ENCODE results near the gene DYNC2I2.

DYNC2I2 gene

DNA sequence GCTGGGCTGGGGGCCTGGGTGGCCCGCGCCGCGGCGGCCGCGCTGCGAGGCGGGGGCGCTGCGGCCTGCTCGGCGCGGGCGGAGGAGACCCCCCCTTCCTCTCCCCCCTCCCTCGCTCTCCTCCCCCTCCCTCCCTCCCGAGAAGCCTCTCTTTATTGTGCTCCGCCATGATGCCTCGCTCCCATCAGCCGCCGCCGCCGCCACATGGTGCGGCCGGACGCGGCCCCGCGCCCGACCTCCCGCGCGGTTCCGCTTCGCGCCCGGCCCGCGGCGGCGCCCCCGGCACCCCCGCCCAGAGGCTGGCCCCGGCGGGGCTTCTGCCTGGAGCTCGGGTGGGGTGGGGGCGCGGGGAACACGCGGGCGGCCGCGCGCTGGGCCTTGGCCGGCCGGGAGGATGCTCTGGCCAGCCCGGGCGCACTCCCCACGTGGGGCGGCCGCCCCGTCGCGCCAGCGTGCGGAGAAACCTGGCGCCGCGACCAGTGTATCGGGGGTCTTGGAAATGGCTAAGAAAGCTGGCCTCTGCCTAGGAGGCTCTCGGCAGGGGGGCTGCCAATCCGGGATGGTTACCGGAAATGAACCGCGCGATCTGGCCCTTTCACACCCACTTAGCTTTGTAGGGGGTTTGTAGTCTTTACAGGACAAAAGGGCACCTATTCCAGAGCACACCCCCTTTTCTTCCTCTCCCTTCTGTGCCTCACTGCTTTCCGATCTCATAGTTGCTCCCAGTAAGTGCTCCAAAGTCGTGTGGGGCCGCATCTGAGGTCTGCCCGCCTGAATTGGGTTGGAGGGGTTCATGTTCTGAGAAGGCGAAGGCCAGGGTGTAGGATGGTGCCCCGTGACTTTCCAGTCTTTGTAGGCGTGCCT is 33.4 kb upstream of the DYNC2I2 start:
- Histone ChIP-seq H3K4me3 (ENCODE audit: low read length) (peak overlapping the region; percentile 87), H3K27ac (ENCODE audit: low read length) (peak overlapping the region; percentile 24; the same call in 1 of the 2 replicates), H4K20me1 (ENCODE audit: insufficient read depth, low read length) (peaks cover 32% of the 10 kb centered on the region), H3K4me1 (ENCODE audit: low read length) (peaks cover 25% of the 10 kb centered on the region), H3K4me2 (ENCODE audit: low read depth, low read length) (peak overlapping the region; percentile 64), H3K79me2 (ENCODE audit: low read length) (peaks cover 82% of the 10 kb centered on the region), H3K9ac (ENCODE audit: low read length) (peak overlapping the region; percentile 81), H3K36me3 (replicated peaks; ENCODE audit: insufficient read depth, low read length) (peaks cover 10% of the 10 kb centered on the region; the same call in 1 of the 2 replicates), H3K9me2 (replicated peaks; ENCODE audit: insufficient read depth, low read length) (no peaks in the 10 kb centered on the region), H2AFZ (ENCODE audit: low read length) (no peak overlapping the region), H3K27me3 (replicated peaks; ENCODE audit: insufficient read depth, low read length) (no peaks in the 10 kb centered on the region), H3F3A (ENCODE audit: insufficient read depth, low read length) (peaks cover 39% of the 10 kb centered on the region), H3K9me3 (replicated peaks; ENCODE audit: insufficient read depth, low read length) (no peaks in the 10 kb centered on the region)
- TF ChIP-seq EZH2 (optimal IDR thresholded peaks at IDR 0.05; ENCODE audit: low read depth, low read length) (no peak), EZH2phosphoT487 (IDR thresholded peaks at IDR 0.05; ENCODE audit: low read length) (no peak)
- TF ChIP-seq, protein P1, sequence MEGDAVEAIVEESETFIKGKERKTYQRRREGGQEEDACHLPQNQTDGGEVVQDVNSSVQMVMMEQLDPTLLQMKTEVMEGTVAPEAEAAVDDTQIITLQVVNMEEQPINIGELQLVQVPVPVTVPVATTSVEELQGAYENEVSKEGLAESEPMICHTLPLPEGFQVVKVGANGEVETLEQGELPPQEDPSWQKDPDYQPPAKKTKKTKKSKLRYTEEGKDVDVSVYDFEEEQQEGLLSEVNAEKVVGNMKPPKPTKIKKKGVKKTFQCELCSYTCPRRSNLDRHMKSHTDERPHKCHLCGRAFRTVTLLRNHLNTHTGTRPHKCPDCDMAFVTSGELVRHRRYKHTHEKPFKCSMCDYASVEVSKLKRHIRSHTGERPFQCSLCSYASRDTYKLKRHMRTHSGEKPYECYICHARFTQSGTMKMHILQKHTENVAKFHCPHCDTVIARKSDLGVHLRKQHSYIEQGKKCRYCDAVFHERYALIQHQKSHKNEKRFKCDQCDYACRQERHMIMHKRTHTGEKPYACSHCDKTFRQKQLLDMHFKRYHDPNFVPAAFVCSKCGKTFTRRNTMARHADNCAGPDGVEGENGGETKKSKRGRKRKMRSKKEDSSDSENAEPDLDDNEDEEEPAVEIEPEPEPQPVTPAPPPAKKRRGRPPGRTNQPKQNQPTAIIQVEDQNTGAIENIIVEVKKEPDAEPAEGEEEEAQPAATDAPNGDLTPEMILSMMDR (IDR thresholded peaks at IDR 0.05; ENCODE audit: low read length), result no peak
- no peak for DNase-seq

DNA sequence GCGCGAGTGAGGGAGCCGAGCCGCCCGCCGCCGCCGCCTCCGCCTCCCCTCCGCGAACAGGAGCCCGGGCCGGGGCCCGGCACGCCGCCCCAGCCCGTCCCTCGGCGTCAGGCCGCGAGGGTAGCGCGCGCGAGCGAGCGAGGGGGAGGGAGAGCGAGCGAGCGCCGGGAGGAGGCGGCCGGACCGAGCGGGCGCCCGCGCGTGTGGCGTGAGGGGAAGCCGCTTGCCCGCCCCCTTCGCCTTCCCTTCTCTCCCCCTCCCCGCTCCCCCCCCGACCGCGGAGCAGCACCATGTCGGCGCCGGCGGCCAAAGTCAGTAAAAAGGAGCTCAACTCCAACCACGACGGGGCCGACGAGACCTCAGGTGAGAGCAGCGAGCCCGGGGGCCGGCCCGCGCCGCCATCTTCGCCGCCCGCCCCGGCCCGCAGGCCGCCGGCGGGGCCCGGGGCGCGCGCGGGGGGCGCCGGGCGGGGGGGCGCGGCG is 32.7 kb upstream of the DYNC2I2 start:
- peaks cover 87% of the 10 kb centered on the region for H3K79me2 ChIP-seq (ENCODE audit: low read length)
- H3K4me2 ChIP-seq (ENCODE audit: low read depth, low read length), result no peak overlapping the region
- H3K27ac ChIP-seq (ENCODE audit: low read length), result peak overlapping the region; percentile 46; the same call in 1 of the 2 replicates
- H3K36me3 ChIP-seq (replicated peaks; ENCODE audit: insufficient read depth, low read length), result peaks cover 10% of the 10 kb centered on the region; the same call in 1 of the 2 replicates
- no peaks in the 10 kb centered on the region for H3K9me3 ChIP-seq (replicated peaks; ENCODE audit: insufficient read depth, low read length)
- H3K4me3 ChIP-seq (ENCODE audit: low read length), result peak overlapping the region; percentile 55; the same call in 1 of the 2 replicates
- peaks cover 42% of the 10 kb centered on the region for H3F3A ChIP-seq (ENCODE audit: insufficient read depth, low read length)
- H3K27me3 ChIP-seq (replicated peaks; ENCODE audit: insufficient read depth, low read length), result no peaks in the 10 kb centered on the region
- H3K4me1 ChIP-seq (ENCODE audit: low read length), result peaks cover 27% of the 10 kb centered on the region
- no peak for DNase-seq
- H3K9me2 ChIP-seq (replicated peaks; ENCODE audit: insufficient read depth, low read length), result no peaks in the 10 kb centered on the region
- TF ChIP-seq EZH2 (optimal IDR thresholded peaks at IDR 0.05; ENCODE audit: low read depth, low read length) (no peak), EZH2phosphoT487 (IDR thresholded peaks at IDR 0.05; ENCODE audit: low read length) (no peak)
- TF ChIP-seq, protein P1 (IDR thresholded peaks at IDR 0.05; ENCODE audit: low read length), result no peak
- H3K9ac ChIP-seq (ENCODE audit: low read length), result peak overlapping the region; percentile 61; the same call in 1 of the 2 replicates
- no peak overlapping the region for H2AFZ ChIP-seq (ENCODE audit: low read length)
- H4K20me1 ChIP-seq (ENCODE audit: insufficient read depth, low read length), result peaks cover 29% of the 10 kb centered on the region

DNA sequence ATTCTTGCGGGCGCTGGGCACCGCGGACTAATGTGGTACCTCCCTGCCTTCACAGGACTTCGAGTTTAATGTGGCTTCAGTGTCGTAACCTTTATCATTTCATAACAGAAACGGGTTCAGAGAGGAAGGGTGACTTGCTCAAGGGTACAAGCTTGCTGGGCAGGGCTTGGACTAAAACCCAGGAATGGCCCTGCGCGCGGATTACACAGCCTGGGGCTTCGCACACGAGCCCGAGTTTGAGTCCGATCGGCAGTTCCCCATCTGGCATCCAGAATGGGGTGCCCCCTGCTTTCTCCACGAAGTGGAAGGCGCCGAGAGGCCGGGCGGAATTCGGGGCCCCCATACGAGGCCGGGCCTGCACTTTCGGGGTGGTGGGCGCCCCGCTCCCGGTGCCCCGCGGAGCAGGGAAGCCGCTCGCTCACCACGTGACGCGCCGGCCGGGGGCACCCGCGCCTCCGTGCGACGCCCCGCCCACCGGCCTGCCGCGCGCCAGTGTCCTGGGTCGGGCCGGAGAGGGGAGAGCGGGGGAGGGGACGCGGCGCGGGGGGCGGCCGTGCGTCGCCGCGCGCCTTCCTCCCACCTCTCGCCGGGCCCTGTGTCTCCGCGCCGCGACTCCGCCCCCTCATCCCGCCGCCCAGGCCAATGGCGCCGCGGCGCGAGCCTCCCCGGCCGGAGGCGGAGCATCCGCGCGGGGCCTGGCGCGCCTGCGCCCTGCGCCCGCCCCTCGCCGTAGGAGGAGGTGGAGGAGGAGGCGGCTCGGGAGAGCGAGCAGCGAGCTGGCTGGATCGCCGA is 32.0 kb upstream of the DYNC2I2 start, which contains the start of gene SET:
SET (plus strand) TSS at position 722 of the 792 bp plus-strand sequence. CDS start 361 bp downstream, outside the sequence.
- Histone ChIP-seq H3K9me3 (replicated peaks; ENCODE audit: insufficient read depth, low read length) (no peaks in the 10 kb centered on the region), H3K9me2 (replicated peaks; ENCODE audit: insufficient read depth, low read length) (no peaks in the 10 kb centered on the region), H3K9ac (ENCODE audit: low read length) (peak within 1 kb of the TSS; percentile 81), H3K4me2 (ENCODE audit: low read depth, low read length) (peak within 1 kb of the TSS; percentile 87), H3K79me2 (ENCODE audit: low read length) (peaks cover 86% of the 10 kb centered on the region), H3K4me3 (ENCODE audit: low read length) (peak within 1 kb of the TSS; percentile 87), H3K36me3 (replicated peaks; ENCODE audit: insufficient read depth, low read length) (peaks cover 8% of the 10 kb centered on the region; the same call in 1 of the 2 replicates), H3K27ac (ENCODE audit: low read length) (peak within 1 kb of the TSS; percentile 61), H2AFZ (ENCODE audit: low read length) (peak within 1 kb of the TSS; percentile 72), H3F3A (ENCODE audit: insufficient read depth, low read length) (peaks cover 43% of the 10 kb centered on the region), H3K27me3 (replicated peaks; ENCODE audit: insufficient read depth, low read length) (no peaks in the 10 kb centered on the region), H4K20me1 (ENCODE audit: insufficient read depth, low read length) (peaks cover 27% of the 10 kb centered on the region), H3K4me1 (ENCODE audit: low read length) (peaks cover 27% of the 10 kb centered on the region)
- TF ChIP-seq, protein P1 (IDR thresholded peaks at IDR 0.05; ENCODE audit: low read length), result no peak
- TF ChIP-seq EZH2 (optimal IDR thresholded peaks at IDR 0.05; ENCODE audit: low read depth, low read length) (no peak), EZH2phosphoT487 (IDR thresholded peaks at IDR 0.05; ENCODE audit: low read length) (no peak)
- DNase-seq, result peak; percentile 95

Data from MM.1S (cell line).